Stimulated activated CD4-positive, alpha-beta T cell treated with anti-CD3 and anti-CD28 coated beads, TNF-alpha, amount 100 ng/mL, for 1 hour (primary cell): Measurements from ENCODE around the gene IGSF21.

Experiments
- DNase-seq, 3 donors: peaks; one replicate each; pipeline ENCODE4 v3.0.0-alpha.2; 2020; ENCODE audit warnings: low read depth in 3 of 3, low spot score in 1 of 3

Gene IGSF21

DNA sequence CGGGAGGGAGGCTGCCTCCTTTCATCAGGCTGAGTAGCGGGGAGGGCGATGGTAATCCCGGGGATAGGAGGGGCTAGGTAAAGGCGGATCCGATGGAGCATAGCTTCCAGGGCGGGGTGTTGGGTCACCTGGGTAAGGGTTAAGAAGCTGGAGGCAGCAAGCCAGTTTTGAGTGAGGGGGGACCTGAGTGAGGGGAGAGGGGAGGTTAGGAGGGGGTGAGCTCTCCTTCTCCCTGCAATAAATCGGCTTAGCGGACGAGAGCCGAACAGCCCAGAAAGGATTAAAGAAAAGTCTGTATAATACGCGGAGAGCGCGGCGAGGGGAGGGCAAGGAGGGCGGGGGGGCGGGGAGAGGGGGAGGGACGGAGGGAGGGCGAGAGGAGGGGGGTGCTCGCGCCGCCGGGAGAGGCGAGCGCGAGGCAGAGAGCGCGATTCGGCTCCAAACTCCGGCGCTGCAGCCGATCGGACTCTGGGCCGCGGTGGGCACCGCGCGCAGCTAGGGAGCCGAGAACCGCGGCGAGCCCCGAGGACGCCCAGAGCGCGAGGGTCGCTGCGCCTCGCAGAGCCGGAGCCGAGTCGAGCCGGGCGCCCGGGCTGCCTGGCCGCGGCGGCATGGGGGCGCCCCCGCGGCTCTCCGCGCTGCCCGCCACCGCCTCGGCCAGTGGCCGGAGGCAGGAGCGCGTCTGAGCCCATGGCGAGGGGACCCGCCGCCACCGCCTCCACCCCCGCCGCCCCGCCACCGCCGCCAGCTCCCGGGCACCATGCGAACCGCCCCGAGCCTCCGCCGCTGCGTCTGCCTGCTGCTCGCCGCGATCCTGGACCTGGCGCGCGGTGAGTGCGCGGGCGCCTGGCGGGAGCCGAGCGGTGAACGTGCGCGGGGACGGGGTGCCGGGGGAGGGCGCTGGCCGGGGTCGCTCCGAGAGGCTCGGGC lies at the start of gene IGSF21:
IGSF21 (plus strand) TSS at position 430 of the 930 bp plus-strand sequence; CDS start at position 761, 331 bp downstream.
- no peak for DNase-seq

DNA sequence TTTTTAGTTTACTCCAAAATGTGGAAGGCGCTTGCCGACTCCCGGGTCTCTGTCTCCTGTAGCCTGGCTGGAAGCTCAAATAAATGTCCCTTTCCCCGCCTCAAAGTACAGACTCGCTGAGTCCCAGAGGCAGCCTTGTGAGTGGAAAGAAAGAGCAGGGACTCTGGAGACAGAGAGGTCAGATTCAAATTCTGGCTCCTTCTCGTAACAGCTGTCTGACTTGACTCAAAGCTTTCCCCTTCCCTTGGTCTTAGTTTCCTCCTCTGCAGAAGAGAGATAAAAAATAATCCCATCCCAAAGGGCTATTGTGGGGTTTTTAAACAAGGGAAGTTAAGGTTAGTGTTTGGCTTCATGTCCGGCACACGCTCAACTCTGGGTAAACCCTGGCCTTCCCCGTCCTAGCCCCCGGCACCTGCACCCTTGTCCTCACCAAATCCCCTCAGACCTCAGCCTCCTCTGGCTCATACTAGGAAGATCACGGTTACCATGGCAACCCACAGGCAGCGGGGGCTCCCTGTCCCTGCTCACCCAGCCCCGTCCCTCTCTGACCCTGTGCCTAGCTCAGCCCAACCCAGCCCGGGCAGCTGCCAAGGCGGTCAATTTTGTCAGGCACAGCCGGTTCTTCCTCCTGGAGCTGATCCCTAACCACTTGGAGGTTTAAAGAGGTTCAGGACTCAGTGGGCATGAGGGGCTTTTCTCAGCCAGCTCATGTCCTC lies 49.2 kb upstream of the IGSF21 start:
- DNase-seq: no peak

DNA sequence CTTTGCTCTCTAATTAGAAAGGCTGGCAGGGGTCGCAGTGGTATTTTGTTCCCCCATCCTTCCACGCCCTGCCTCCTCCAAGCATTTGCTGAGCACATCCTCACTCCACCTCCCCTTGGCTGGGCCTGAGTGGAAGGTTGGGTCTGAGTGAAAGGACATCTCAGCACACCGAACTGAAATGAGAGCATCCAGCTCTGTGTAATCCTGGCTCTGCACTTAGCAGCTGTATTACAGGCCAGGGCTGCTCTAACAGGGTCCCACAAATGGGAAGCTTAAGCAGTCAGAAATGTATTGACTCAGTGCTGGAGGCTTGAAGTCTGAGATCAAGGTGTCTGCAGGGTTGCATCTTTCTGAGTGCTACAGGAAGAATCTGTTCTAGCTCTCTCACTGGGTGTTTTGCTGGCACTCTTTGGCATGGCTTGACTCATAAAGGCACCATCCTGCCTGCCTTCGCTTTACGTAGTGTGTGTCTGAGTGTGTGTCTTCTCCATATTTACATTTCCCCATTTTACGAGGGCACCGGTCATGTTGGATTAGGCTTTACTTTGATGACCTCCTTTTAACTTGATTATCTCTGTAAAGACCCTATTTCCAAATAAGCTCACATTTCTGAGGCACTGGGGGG lies 48.5 kb upstream of the IGSF21 start:
- DNase-seq: no peak

GRCh38 chr1:18060366-18060765 lies 47.2 kb upstream of the IGSF21 start:
- DNase-seq: no peak

- DNase-seq: no peak
Observed at GRCh38 chr1:18062185-18062584, 45.4 kb upstream of the IGSF21 start.

GRCh38 chr1:18064534-18064933 lies 43.1 kb upstream of the IGSF21 start:
- DNase-seq: no peak

GRCh38 chr1:18066576-18066975 lies 41.0 kb upstream of the IGSF21 start:
- DNase-seq: no peak

GRCh38 chr1:18069903-18070302 lies 37.7 kb upstream of the IGSF21 start:
- DNase-seq: no peak

GRCh38 chr1:18072066-18072465 lies 35.5 kb upstream of the IGSF21 start:
- no peak for DNase-seq

DNA sequence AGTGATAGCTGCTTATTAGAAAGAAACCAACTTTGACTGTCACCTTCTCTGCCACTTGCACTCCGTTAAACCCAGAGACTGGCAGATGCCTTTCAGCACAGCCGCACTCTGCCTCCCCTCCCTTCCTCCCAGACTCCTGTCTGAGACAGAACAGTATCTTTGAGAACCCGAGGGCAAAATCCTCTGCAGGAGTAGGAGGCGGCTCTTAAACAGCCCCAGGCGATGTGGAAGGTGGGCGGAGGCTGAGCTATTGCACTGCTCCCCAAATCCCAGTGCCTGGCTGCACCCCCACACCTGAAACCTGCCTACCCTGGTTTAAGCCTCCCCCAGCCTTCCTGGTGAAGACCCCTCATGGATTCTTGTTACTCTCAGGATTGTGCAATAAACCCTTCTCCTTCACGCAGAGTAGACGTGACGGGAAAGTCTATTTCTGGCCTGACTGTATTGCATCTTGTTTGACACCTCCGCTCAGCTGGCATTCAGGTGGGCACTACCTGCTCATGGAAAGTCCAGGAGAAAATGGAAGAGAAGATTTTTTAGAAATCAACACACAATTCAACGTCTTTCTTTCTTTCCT lies 34.4 kb upstream of the IGSF21 start:
- DNase-seq: no peak

DNA sequence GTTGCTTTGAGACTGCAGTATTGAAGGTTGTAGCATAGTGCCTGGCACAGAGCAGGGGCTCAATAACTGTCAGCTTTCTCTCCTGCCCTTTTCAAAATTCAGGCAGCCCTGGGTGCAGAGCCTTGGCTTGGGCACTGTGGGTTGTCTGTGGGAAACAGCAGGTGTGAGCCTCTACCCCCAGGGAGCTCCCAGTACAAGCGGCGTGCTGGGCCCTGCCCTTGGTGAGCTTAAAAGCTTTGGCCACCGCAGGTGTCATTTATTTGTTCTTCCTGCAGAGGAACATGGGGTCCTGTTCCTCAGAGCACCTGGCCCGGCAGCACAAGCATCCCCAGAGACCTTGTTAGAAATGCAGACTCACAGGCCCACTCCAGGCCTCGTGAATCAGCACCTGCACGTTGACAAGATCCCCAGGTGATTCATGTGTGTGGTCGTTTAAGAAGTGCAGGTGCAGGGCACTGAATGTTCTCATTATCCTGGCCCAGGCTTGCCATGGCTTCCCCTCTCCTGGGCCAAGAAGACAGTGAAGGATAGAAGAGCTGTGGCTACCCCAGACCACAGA lies 29.9 kb upstream of the IGSF21 start:
- no peak for DNase-seq

- no peak for DNase-seq
Observed at GRCh38 chr1:18079941-18080735, 27.5 kb upstream of the IGSF21 start.

GRCh38 chr1:18085387-18086074 lies 22.1 kb upstream of the IGSF21 start:
- no peak for DNase-seq

GRCh38 chr1:18088077-18088594 lies 19.5 kb upstream of the IGSF21 start:
- DNase-seq: no peak

DNA sequence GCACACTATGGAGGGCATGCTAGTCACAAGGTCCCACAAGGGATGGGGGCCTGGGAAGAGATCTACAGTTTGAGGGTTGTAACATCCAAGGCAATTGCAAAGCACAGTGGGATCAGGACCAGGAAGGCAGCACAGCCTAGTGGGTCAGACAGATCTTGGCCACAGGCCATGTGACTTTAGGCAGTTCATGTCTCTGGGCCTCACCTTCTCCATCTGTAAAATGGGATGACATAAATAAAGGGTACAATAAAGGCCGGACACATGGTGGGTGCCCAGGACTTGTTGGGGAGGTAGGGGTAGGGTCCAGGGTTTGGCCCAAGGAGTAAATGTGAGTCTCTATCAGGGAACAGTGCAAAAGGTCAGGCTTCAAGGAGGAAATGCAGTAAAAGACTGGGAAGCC lies 18.1 kb upstream of the IGSF21 start:
- no peak for DNase-seq

- no peak for DNase-seq
Observed at GRCh38 chr1:18090636-18091035, 17.0 kb upstream of the IGSF21 start.

DNA sequence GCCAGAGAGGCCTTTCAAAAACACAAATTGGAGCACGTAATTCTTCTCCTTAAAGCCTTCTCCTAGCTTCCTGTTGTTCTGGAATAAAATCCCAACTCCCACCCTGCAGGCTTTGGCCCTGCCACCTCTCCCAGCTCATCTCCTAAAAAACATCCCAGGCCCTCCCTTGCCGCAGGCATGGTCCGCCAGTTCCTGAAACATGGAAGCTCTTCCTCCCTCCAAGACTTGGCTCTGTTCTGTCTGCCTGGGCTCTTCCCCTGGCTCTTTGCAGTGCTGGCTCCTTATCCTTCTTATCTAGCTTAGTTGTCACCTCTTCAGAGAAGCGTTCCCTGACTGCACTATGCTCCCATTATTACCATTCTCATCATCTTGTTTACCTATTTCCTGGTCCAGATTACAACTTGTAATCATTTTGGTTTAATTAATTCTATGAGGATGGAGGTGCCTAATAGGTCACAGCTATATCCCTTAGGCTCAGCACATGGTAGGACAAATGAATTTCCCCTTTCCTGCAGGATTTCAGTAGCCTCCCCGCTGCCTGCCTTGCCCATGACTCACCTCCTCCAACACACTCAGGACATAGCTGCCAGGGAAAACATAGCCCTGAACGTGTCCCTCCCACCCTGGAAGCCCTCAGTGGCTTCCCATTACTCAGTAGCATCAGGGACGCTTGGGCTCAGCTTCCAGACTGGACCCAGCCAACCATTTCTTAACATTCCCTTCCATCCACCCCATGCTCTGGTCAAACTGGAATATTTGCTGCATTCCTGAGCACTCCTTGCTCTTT lies 15.7 kb upstream of the IGSF21 start:
- no peak for DNase-seq

- DNase-seq: no peak
Observed at GRCh38 chr1:18093193-18093592, 14.4 kb upstream of the IGSF21 start.

DNA sequence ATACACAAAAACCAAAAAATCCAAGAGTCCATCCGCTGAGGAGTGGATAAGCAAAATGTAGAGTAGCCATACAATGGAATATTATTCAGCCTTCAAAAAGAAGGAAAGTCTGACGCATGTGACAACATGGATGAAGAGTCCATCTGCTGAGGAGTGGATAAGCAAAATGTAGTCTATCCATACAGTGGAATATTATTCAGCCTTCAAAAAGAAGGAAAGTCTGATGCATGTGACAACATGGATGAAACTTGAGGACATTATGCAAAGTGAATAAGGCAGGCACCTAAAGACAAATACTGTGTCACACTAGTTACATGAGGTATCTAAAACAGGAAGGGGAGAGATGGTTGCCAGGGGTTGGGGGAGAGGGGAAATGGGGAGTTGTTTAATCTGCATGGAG lies 14.0 kb upstream of the IGSF21 start:
- no peak for DNase-seq
